HG03342 (cell line): ENCODE data around the gene B4GALT7.

Experiments used
- ATAC-seq: cut with Tn5 transposase; IDR thresholded peaks from one replicate; pipeline ENCODE4 v1.9.1; 2021; ENCODE audit warnings: mild to moderate bottlenecking, moderate library complexity; ENCODE audit not compliant: unreplicated experiment

B4GALT7 gene

DNA sequence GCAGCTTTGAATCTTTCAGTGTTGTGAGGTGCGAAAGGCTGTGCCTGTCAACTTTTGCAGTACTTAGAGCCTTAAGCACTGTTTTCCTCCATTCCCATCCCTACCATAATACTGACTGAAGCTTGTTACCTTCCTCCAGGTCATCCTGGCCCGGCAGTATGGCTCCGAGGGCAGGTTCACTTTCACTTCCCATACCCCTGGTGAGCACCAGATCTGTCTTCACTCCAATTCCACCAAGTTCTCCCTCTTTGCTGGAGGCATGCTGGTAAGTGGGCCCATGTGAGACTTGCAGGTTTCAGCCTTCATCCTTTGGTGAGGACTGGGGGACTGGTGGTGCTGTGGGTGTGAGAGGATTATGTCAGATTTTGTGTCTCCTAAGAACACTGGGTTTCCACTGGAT is 6.4 kb upstream of the B4GALT7 start:
- no peak for ATAC-seq

- no peak for ATAC-seq
Measured at GRCh38 chr5:177594071-177594470, 5.9 kb upstream of the B4GALT7 start.

GRCh38 chr5:177595026-177595585 is 4.8 kb upstream of the B4GALT7 start:
- no peak for ATAC-seq

GRCh38 chr5:177595991-177596774 is 3.7 kb upstream of the B4GALT7 start:
- ATAC-seq = no peak

GRCh38 chr5:177596775-177597238 is 3.1 kb upstream of the B4GALT7 start:
- no peak for ATAC-seq

DNA sequence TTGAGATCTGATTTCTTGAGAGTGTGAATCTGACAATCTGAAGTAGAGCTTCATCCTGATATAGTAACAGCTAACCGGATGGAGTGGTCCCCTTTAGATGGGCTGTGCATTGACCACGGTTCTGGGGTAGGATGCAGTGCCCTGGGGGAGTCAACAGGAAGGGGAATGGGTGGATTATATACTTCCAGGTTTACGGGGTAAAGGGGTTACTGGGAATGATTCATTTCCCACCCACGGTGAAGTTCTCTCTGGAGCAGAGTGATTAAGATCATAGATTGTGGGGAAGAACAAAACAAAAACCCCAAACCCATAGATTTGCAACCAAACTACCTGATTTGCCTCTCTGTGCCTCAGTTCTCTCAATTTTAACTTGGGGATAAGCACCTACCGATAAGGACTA is 1.5 kb upstream of the B4GALT7 start:
- ATAC-seq = no peak

GRCh38 chr5:177600508-177601018 is 631 bp downstream of the B4GALT7 start:
- peak; percentile 3 for ATAC-seq

GRCh38 chr5:177601126-177601525 is 1.2 kb downstream of the B4GALT7 start:
- no peak for ATAC-seq

DNA sequence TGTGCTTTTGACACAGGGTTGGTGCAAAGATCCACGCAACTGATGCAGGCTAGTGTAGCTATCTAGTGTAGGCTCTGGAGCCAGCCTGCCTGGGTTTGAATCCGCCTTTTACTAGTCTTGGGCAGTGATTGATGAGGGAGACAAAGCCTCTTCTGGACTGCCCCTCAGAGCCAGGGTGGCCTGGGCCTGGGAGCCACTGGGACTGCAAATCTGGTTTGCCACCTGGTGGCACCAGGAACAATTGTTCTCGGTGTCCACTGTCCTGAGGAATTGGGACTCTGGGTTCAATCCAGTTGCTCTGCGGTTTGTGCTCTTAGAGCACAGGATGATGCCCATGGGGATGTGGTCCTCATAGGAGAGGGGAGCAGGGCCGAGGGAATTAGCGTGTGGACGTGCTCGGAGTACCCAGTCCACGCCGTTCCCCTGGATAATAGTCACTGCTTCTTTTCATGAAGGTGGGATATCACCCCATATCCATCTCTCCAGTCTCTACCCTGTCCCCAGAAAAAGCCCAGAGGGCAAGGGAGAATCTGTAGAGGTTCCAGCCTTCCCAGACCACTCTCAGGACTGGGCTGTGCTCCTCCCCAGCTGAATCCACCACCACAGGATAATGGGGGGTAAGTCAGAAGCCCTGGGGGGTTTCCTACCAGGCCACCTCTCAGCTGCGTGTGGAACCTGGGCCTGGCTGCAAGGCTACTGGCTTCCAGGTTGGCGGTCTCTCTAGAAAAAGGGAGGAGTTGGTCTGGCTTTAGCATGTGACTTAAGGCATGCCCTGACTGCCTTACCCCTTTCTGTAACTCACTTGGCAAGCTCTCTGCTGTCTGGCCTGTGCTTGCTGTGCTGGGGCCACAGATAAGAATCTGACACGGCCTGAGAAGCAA is 1.9 kb downstream of the B4GALT7 start:
- no peak for ATAC-seq

GRCh38 chr5:177602458-177602830 is 2.5 kb downstream of the B4GALT7 start:
- ATAC-seq = no peak

GRCh38 chr5:177603631-177604030 is 3.7 kb downstream of the B4GALT7 start:
- ATAC-seq = no peak

GRCh38 chr5:177604116-177604521 is 4.2 kb downstream of the B4GALT7 start:
- no peak for ATAC-seq

DNA sequence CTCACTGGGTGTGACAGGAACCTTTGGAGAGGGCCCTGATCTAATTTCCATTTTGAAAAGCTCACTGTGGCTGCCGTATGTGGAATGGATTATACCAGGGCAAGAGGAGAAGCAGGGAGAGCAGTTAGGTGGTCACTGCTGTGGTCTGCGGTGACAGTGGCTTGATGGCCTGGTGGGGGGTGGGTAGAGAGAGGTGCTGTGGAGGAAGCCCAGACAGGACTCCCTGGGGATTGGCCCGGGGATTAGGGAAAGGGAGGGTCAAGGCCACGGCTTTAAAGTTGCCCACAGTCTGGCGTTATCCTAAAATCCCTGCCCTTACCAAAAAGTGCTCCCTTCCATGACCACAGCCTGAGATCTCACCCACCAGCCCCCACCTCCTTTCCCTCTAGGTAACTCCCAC is 4.7 kb downstream of the B4GALT7 start:
- no peak for ATAC-seq

DNA sequence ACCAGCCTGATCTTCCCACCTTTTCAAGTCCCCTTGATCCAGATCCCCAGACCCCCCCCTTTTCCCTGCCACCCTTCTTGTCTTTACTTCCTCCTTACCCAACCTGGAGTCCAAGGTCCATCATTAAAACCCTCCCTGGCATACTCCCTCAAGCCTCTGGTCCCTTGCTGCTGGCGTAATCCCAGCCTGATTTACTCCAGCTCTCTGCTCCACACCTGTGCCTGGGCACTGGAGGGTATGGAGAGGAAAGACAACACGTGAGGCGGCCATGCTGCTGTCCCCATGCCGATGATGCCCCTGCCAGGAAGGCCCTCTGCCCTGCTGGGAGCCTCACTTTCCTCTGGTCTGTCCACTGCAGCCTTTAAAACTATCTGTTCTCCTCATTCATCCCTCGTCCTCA is 5.1 kb downstream of the B4GALT7 start:
- no peak for ATAC-seq

DNA sequence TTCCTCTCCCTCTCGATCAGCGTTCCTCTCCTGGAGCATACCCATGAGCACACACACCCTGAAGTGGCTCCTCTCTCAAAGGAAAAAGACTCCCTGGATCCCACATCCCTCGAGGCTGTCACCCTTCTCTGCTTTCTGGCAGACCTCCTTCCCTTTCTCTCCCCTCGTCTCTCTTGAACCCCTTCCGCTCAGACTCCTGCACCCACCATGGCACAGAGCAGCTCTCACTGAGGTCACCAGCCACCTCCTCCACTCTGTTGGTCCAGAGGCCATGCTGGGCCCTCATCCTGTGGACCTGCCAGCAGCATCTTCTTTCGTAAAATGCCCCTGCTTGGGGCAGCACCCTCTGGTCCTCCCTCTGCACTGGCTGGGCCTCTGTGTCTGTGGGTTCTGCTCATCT is 5.7 kb downstream of the B4GALT7 start:
- ATAC-seq = no peak

DNA sequence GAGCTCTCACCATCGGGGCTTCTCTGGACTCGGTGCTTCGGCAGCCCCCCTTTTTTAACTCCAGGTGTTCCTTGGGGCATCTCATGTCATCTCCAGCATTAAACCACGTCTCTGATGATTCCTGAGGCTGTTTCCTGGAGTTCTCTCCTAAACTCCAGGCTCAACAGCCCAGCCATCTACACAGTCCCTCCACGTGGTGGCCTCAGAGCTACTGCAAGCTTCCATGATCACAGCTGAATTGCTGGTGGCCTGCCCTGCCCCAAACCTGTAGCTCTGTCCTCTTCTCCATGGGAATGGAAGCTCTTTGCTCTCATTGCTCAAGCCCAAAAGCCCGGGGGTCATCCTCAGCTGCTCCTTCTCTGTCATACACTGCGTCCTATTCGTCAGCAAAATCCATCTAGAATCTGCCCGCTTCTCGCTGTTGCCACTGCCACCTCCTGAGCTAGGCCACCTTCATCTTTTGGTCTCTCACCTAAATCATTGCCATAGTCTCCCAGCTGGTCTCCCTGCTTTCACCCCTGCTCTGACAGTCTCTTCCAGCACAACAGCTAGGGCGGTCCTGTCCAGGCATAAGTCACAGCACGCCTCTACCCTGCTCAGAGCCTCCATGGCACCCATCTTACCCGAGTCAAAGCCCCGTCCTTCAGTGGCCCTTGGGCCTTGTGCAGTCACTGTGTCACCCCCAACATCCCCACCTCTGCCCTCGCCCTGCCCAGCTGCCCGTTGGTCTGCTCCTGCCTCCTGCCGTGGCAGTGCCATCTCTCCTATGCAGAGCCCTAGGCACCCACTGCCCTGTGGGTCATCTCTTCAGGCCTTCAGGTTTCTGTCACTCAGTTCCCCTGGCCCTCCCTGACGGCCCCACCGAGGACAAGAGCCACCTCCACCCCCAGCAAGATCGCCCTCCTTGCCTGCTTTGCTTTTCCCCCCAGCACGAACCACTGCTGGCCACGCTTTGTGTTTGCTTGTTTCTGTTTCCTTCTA is 6.4 kb downstream of the B4GALT7 start:
- ATAC-seq = no peak

DNA sequence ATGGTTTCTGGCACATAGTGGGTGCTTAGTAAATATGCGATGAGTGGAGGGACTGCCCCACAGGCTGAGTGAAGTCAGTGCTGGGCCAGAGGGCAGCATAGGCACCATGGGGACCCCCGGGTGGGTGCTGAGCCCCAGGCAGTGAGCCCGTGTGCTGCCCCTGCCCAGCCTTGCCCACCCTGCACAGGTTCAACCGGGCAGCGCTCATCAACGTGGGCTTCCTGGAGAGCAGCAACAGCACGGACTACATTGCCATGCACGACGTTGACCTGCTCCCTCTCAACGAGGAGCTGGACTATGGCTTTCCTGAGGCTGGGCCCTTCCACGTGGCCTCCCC is 7.2 kb downstream of the B4GALT7 start:
- ATAC-seq = no peak

GRCh38 chr5:177607452-177608192 is 7.7 kb downstream of the B4GALT7 start:
- ATAC-seq = no peak

- no peak for ATAC-seq
Measured at GRCh38 chr5:177608243-177609075, 8.5 kb downstream of the B4GALT7 start.
